Ovary (tissue), 3 donors: Measurements from ENCODE around the gene CD4.

Source experiments
- EP300 ChIP-seq: sonication (generic); formaldehyde crosslinking; IDR thresholded peaks from one replicate; pipeline ENCODE4 v1.6.1; 2017; ENCODE audit warnings: antibody characterized with exemption
- POLR2A ChIP-seq: fragments of 450-650 bp; IDR thresholded peaks from one replicate; pipeline ENCODE4 v1.6.1; 2017; ENCODE audit warnings: antibody characterized with exemption, mild to moderate bottlenecking, moderate library complexity
- TF ChIP-seq, protein P1 (sequence below), 3 donors: fragments of 450-650 bp in 2 of 3; fragments of 200-600 bp in 1 of 3; IDR thresholded peaks; one replicate each; pipeline versions ENCODE4 v1.5.1 to v1.8.0; 2016 to 2022; ENCODE audit warnings: antibody characterized with exemption in 3 of 3, mild to moderate bottlenecking in 1 of 3
- donor health status: DM: no; HTN: no; CAD: no.

DNA sequence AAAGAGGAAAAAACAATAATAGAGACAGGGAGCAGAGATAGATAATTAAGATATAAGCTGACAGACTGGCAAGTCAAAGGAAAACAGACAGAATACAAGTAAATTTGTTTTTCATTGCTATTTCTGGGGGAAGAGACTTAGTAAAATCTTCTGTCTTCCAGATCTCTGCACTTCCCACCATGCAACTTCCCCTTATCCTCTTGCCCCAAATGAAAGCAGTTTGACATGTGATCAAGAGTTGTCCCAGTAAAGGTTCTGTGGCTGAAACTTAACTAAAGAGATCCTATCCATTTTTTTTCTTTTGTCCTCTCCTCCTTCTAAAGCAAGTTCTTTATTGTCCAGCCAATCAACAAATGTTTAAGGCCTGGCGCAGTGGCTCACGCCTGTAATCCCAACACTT is 34.9 kb upstream of the CD4 start:
- TF ChIP-seq, protein P1, sequence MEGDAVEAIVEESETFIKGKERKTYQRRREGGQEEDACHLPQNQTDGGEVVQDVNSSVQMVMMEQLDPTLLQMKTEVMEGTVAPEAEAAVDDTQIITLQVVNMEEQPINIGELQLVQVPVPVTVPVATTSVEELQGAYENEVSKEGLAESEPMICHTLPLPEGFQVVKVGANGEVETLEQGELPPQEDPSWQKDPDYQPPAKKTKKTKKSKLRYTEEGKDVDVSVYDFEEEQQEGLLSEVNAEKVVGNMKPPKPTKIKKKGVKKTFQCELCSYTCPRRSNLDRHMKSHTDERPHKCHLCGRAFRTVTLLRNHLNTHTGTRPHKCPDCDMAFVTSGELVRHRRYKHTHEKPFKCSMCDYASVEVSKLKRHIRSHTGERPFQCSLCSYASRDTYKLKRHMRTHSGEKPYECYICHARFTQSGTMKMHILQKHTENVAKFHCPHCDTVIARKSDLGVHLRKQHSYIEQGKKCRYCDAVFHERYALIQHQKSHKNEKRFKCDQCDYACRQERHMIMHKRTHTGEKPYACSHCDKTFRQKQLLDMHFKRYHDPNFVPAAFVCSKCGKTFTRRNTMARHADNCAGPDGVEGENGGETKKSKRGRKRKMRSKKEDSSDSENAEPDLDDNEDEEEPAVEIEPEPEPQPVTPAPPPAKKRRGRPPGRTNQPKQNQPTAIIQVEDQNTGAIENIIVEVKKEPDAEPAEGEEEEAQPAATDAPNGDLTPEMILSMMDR (IDR thresholded peaks at IDR 0.05), result no peak
- no peak for TF ChIP-seq EP300
- TF ChIP-seq POLR2A, result no peak
